SU-DHL-6 (cell line): ENCODE data around the gene SLC6A7.

Source experiments
- H2AFZ ChIP-seq: fragments of 200-600 bp; sonication (generic); 2 replicates; pipeline ENCODE4 v1.6.1; 2014; ENCODE audit warnings: low read depth, mild to moderate bottlenecking, moderate library complexity, mixed read lengths, antibody characterized with exemption, low read length; ENCODE audit not compliant: severe bottlenecking
- H3F3A ChIP-seq: fragments of 200-600 bp; shearing (Covaris generic); 2 replicates; pipeline ENCODE4 v1.6.0; 2016; ENCODE audit warnings: antibody characterized with exemption, mild to moderate bottlenecking; ENCODE audit not compliant: insufficient read depth
- H3K27ac ChIP-seq: fragments of 200-600 bp; sonication (generic); 2 replicates; pipeline ENCODE4 v1.5.1; 2016; ENCODE audit warnings: low read depth, mild to moderate bottlenecking, low read length, moderate library complexity, mixed read lengths
- H3K27me3 ChIP-seq: fragments of 200-600 bp; sonication (generic), shearing (Covaris generic); 2 replicates; pipeline ENCODE4 v1.6.0; 2014; ENCODE audit warnings: mild to moderate bottlenecking, low read length
- H3K36me3 ChIP-seq: fragments of 200-600 bp; sonication (generic); 2 replicates; pipeline ENCODE4 v1.6.1; 2014; ENCODE audit warnings: mild to moderate bottlenecking, low read length, mixed read lengths
- H3K4me2 ChIP-seq: fragments of 300-600, 200-600 bp; shearing (Covaris generic), sonication (generic); 2 replicates; pipeline ENCODE4 v1.6.0; 2014; ENCODE audit warnings: low read length, low read depth, mild to moderate bottlenecking; ENCODE audit not compliant: poor library complexity, severe bottlenecking
- H3K4me3 ChIP-seq: fragments of 200-600 bp; sonication (generic); 2 replicates; pipeline ENCODE4 v1.5.1; 2014; ENCODE audit warnings: antibody characterized with exemption, low read length, mild to moderate bottlenecking, mixed read lengths; ENCODE audit not compliant: insufficient read depth, poor library complexity, severe bottlenecking
- H3K79me2 ChIP-seq: fragments of 200-600 bp; sonication (generic); 2 replicates; pipeline ENCODE4 v1.6.1; 2014; ENCODE audit warnings: mild to moderate bottlenecking, low read length, moderate library complexity; ENCODE audit not compliant: insufficient read depth
- H3K9ac ChIP-seq: fragments of 200-600 bp; sonication (generic); 2 replicates; pipeline ENCODE4 v1.7.0; 2014; ENCODE audit warnings: mild to moderate bottlenecking, low read length
- H3K9me2 ChIP-seq: fragments of 200-600 bp; sonication (generic); replicated peaks from 2 replicates; pipeline ENCODE4 v1.6.1; 2014; ENCODE audit warnings: low read length; ENCODE audit not compliant: insufficient read depth
- H3K9me3 ChIP-seq: fragments of 200-600 bp; sonication (generic); 2 replicates; pipeline ENCODE4 v1.6.1; 2014; ENCODE audit warnings: low read length, mixed read lengths; ENCODE audit not compliant: insufficient read depth
- H4K20me1 ChIP-seq: fragments of 200-600 bp; sonication (generic); 2 replicates; pipeline ENCODE4 v1.6.1; 2014; ENCODE audit warnings: low read depth, mild to moderate bottlenecking, antibody characterized with exemption, low read length, moderate library complexity, mixed read lengths
- CTCF ChIP-seq: fragments of 200-600 bp; sonication (generic); IDR thresholded peaks from one replicate; pipeline ENCODE4 v1.5.1; 2017; ENCODE audit warnings: antibody characterized with exemption, mild to moderate bottlenecking, low read length, moderate library complexity; ENCODE audit not compliant: insufficient read depth, poor library complexity, severe bottlenecking
- EZH2phosphoT487 ChIP-seq: fragments of 200-600 bp; sonication (generic), shearing (Covaris generic); conservative IDR thresholded peaks from 2 replicates; pipeline ENCODE4 v1.6.1; 2018; ENCODE audit warnings: mild to moderate bottlenecking, antibody characterized with exemption, low read length, moderate library complexity, mixed read lengths

The SLC6A7 gene

GRCh38 chr5:150253416-150254208, 63.8 kb downstream of the SLC6A7 start:
- Histone ChIP-seq H3K9me3 (no peaks in the 10 kb centered on the region), H3K27ac (no peak overlapping the region), H3K27me3 (no peaks in the 10 kb centered on the region), H3K4me2 (no peak overlapping the region), H3K4me3 (no peak overlapping the region), H2AFZ (no peak overlapping the region), H4K20me1 (no peaks in the 10 kb centered on the region), H3K9ac (no peak overlapping the region), H3F3A (no peaks in the 10 kb centered on the region), H3K79me2 (no peaks in the 10 kb centered on the region), H3K9me2 (no peaks in the 10 kb centered on the region), H3K36me3 (no peaks in the 10 kb centered on the region)
- TF ChIP-seq EZH2phosphoT487 (no peak), CTCF (no peak)

GRCh38 chr5:150254363-150254762, 64.5 kb downstream of the SLC6A7 start:
- Histone ChIP-seq H3K27ac (no peak overlapping the region), H3K4me2 (no peak overlapping the region), H3K9me3 (no peaks in the 10 kb centered on the region), H3K4me3 (no peak overlapping the region), H3K27me3 (no peaks in the 10 kb centered on the region), H3K79me2 (no peaks in the 10 kb centered on the region), H3K36me3 (no peaks in the 10 kb centered on the region), H3F3A (no peaks in the 10 kb centered on the region), H4K20me1 (no peaks in the 10 kb centered on the region), H3K9ac (no peak overlapping the region), H3K9me2 (no peaks in the 10 kb centered on the region), H2AFZ (no peak overlapping the region)
- TF ChIP-seq CTCF = no peak
- TF ChIP-seq EZH2phosphoT487 = no peak

- Histone ChIP-seq H3K4me2 (no peak overlapping the region), H2AFZ (no peak overlapping the region), H4K20me1 (no peaks in the 10 kb centered on the region), H3K9ac (no peak overlapping the region), H3K27ac (no peak overlapping the region), H3K4me3 (no peak overlapping the region), H3K9me3 (no peaks in the 10 kb centered on the region), H3K27me3 (no peaks in the 10 kb centered on the region), H3F3A (no peaks in the 10 kb centered on the region), H3K9me2 (no peaks in the 10 kb centered on the region), H3K79me2 (no peaks in the 10 kb centered on the region), H3K36me3 (no peaks in the 10 kb centered on the region)
- TF ChIP-seq CTCF (no peak), EZH2phosphoT487 (no peak)
These were observed 64.9 kb downstream of the SLC6A7 start for GRCh38 chr5:150254774-150255173.
